NCI-H2081 (cell line): Measurements from ENCODE around the gene ETV4.
"Not testable (repeated sequence)": the region's sequence is repeated elsewhere in the genome, so short reads cannot be mapped to it uniquely, and the experiment has no call there.

Experiments used
- DNase-seq, 2 experiments: peaks; one replicate each; lab custom pipeline; 2025; lab: John Stamatoyannopoulos, UW

Gene ETV4

GRCh38 chr17:43515656-43516055, 30.5 kb downstream of the ETV4 start:
- DNase-seq = no peak

GRCh38 chr17:43511199-43511598, 34.9 kb downstream of the ETV4 start:
- not testable (repeated sequence) for DNase-seq

DNA sequence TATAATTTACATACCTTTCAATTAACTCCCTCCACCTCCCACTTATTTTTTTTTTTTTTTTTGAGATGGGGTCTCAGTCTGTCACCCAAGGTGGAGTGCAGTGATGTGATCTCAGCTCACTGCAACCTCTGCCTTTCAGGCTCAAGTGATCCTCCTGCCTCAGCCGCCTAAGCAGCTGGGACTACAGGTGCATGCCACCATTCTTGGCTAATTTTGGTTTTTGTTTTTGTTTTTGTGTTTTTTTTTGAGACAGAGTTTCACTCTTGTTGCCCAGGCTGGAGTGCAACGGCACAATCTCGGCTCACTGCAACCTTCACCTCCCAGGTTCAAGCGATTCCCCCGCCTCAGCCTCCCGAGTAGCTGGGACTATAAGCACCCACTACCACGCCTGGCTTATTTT, 36.7 kb downstream of the ETV4 start:
- not testable (repeated sequence) for DNase-seq

- no peak for DNase-seq
These were observed 55.5 kb downstream of the ETV4 start for GRCh38 chr17:43490621-43491020.

DNA sequence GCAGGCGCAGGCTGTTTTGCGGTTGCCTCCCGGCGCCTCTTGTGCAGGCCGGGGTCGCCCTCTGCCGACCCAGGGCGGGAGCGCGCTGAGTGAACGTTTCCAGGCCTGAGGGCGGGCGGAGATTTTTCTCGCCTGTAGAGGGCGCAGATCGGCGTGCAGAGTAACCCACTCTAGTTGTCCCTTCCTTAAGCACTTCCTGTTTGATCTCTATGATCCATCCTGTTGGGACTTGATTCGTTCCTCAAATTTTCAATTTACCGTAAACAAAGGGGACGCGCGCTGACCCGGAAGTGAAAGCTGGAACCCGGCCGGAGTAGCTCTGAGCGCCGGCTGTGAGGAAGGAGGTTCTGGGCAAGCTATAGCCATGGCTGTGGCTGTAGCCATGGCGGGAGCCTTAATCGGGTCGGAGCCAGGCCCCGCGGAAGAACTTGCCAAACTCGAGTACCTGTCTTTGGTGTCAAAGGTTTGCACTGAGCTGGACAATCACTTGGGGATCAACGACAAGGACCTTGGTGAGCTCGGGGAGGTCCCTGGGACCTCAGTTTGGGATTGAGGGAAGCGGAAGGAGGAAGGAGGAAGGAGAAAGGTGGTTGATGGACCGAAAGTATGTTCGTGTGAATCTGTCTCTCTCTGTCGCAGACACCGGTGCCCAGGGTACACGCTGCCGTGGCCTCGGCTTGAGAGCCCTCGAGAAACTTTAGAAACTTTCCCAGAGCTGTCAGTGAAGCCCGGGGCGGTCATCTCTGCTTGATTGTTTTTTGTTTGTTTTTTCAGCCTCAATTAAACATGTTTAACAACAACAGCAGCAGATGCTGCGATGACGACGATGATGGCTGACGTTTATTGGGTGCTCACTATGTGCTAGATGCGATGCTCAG, 62.2 kb downstream of the ETV4 start, which contains the start of gene DHX8:
TSS of gene DHX8 (plus strand) at position 302 of the 878 bp plus-strand sequence. CDS start at position 365, 63 bp downstream.
- peak; percentile 99 for DNase-seq

- no peak for DNase-seq
These were observed 63.8 kb downstream of the ETV4 start for GRCh38 chr17:43482103-43483012.

DNA sequence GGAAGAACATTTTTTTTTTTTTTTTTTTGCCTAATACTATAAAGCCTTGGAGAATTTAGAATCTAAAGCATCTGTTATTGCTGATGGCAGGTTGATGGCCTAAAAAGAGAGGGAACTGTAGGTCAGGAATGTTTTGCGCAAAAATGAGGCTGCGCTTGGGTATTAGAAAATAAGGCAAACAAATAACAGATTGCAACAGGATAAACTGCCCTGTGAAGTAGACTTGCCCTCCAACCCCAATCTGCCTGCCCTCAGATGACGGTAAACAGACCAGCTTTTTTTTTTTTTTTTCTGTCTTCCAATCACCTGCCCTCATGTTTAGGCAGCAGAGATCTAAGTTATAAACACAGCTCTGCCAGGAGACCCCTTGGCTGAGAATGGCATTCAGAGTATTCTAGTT, 66.2 kb downstream of the ETV4 start:
- DNase-seq = no peak
